SU-DHL-6 (cell line): ENCODE measurements around the gene SKAP2.

Source experiments
- EZH2phosphoT487 ChIP-seq: fragments of 200-600 bp; sonication (generic), shearing (Covaris generic); conservative IDR thresholded peaks from 2 replicates; pipeline ENCODE4 v1.6.1; 2018; ENCODE audit warnings: mild to moderate bottlenecking, antibody characterized with exemption, low read length, moderate library complexity, mixed read lengths
- TF ChIP-seq, protein P1 (sequence below): fragments of 200-600 bp; sonication (generic); IDR thresholded peaks from one replicate; pipeline ENCODE4 v1.5.1; 2017; ENCODE audit warnings: antibody characterized with exemption, mild to moderate bottlenecking, low read length, moderate library complexity; ENCODE audit not compliant: insufficient read depth, poor library complexity, severe bottlenecking

DNA sequence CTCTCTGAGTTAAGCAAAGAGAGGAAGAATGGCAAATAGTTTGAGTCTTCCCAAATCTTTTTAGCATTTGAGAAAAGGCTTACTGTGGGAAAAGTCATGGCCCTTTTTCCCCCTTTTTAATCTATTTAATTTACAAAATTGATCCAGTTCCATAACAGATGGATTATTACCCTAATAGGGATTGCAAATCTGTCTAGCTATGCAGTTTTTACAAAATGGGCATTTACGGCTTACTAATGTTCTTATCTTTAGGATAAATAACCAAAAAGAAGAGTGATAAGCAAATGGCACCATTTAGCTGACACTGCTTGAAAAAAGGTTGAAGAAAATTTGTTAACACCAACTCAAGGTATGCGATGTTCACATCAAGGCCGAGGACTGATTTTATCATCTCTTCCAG, 169.7 kb downstream of the SKAP2 start:
- TF ChIP-seq, protein P1, sequence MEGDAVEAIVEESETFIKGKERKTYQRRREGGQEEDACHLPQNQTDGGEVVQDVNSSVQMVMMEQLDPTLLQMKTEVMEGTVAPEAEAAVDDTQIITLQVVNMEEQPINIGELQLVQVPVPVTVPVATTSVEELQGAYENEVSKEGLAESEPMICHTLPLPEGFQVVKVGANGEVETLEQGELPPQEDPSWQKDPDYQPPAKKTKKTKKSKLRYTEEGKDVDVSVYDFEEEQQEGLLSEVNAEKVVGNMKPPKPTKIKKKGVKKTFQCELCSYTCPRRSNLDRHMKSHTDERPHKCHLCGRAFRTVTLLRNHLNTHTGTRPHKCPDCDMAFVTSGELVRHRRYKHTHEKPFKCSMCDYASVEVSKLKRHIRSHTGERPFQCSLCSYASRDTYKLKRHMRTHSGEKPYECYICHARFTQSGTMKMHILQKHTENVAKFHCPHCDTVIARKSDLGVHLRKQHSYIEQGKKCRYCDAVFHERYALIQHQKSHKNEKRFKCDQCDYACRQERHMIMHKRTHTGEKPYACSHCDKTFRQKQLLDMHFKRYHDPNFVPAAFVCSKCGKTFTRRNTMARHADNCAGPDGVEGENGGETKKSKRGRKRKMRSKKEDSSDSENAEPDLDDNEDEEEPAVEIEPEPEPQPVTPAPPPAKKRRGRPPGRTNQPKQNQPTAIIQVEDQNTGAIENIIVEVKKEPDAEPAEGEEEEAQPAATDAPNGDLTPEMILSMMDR: no peak
- TF ChIP-seq EZH2phosphoT487: no peak
